Measurements from ENCODE around the gene AHI1. TPM values are rescaled to one million over a fixed set of nuclear protein-coding genes. Genes with fewer than 3 reads are reported as not detected.

The AHI1 gene
- total RNA-seq, 6 experiments from 2014 or later: 14.6 to 19.1 (median 17.0) TPM

DNA sequence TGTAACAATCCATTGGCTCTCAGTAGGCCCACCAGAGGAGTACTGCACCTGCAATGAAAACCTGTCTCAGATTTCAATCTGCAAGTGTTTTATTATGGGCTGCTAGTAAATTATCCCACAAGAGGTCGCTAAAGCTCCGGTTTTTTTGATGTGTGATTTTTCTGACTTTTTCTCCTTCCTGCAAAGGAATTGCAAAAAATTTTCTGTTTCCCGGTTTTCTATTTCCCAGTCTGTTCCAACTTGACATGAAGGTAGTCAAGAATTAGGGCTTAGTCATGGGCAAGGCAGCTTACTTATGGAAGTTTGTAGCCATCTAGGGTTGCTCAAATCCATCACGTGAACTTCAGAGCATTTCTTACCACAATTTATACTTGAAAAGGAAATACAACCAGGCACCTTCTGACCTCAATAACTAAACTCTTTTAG lies 38.5 kb upstream of the AHI1 start:
- peak; percentile 89 for TF ChIP-seq CTCF (IDR thresholded peaks at IDR 0.05)
- Mint-ChIP-seq H3K27ac (peak overlapping the region; percentile 57; the same call in 1 of the 2 replicates), H3K4me3 (no peak overlapping the region), H3K27me3 (ENCODE audit: insufficient read depth) (no peaks in the 10 kb centered on the region), H3K9me3 (no peaks in the 10 kb centered on the region), H3K36me3 (ENCODE audit: low read depth) (no peaks in the 10 kb centered on the region), H3K4me1 (ENCODE audit: low read depth) (peaks cover 39% of the 10 kb centered on the region)
- DNase-seq: peak; percentile 87

GRCh38 chr6:135534773-135535380 lies 37.3 kb upstream of the AHI1 start:
- Mint-ChIP-seq H3K4me3 (no peak overlapping the region), H3K4me1 (ENCODE audit: low read depth) (peaks cover 39% of the 10 kb centered on the region), H3K27me3 (ENCODE audit: insufficient read depth) (no peaks in the 10 kb centered on the region), H3K36me3 (ENCODE audit: low read depth) (no peaks in the 10 kb centered on the region), H3K9me3 (no peaks in the 10 kb centered on the region), H3K27ac (no peak overlapping the region)
- no peak for TF ChIP-seq CTCF (IDR thresholded peaks at IDR 0.05)
- DNase-seq: no peak

GRCh38 chr6:135532559-135532958 lies 35.0 kb upstream of the AHI1 start:
- no peak for TF ChIP-seq CTCF (IDR thresholded peaks at IDR 0.05)
- Mint-ChIP-seq H3K4me1 (ENCODE audit: low read depth) (peaks cover 30% of the 10 kb centered on the region), H3K9me3 (no peaks in the 10 kb centered on the region), H3K36me3 (ENCODE audit: low read depth) (no peaks in the 10 kb centered on the region), H3K27me3 (ENCODE audit: insufficient read depth) (no peaks in the 10 kb centered on the region), H3K4me3 (no peak overlapping the region), H3K27ac (no peak overlapping the region)
- DNase-seq: no peak

DNA sequence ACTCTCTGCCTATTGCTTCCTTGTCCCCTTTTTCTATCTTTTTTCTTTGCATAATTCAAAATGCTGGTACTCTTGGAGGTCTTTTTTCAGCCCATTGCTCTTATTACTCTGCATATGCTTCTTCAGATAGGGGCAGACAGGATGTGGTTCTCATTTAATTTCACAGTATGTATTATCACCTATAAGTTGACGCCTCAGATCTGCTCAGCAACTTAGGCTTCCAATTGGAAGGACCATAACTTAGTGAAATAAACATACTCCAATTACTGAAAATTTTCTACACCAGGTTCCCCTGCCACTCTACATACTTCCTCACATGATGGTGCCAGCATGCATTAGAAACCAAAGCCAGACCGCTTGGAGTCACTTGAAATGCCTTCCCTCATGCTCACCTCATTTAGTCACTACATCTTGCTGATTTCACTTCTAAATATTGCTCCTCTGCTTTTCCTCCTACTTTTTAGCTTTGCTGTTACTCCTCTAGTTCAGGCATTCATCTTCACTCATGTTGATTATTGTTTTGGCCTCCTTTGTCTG lies 34.5 kb upstream of the AHI1 start:
- H3K27ac Mint-ChIP-seq: no peak overlapping the region
- H3K4me1 Mint-ChIP-seq (ENCODE audit: low read depth): peaks cover 25% of the 10 kb centered on the region
- H3K36me3 Mint-ChIP-seq (ENCODE audit: low read depth): no peaks in the 10 kb centered on the region
- TF ChIP-seq CTCF (IDR thresholded peaks at IDR 0.05): no peak
- H3K27me3 Mint-ChIP-seq (ENCODE audit: insufficient read depth): peaks cover 1% of the 10 kb centered on the region; the same call in 1 of the 2 replicates
- no peaks in the 10 kb centered on the region for H3K9me3 Mint-ChIP-seq
- H3K4me3 Mint-ChIP-seq: no peak overlapping the region
- no peak for DNase-seq

DNA sequence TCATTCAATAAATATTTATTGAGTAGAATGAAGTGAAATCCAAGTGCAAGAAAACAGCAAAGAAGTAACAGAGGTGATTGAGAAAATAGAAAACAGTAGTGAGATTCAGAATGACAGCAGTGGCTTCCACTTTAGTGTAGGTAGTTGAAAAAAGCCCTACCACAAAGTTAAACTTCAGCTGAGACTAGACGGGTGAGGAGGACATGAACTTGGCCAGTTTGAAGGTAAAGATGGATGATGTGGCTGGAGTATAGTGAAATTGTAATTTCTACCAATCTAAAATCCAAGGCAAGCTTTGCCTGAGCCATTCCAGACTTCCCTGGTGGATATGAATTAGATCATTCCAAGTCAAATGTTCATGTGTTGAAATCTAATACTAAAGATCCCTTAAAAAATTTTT lies 32.6 kb upstream of the AHI1 start:
- no peak overlapping the region for H3K27ac Mint-ChIP-seq
- no peaks in the 10 kb centered on the region for H3K9me3 Mint-ChIP-seq
- peaks cover 2% of the 10 kb centered on the region; the same call in 1 of the 2 replicates for H3K27me3 Mint-ChIP-seq (ENCODE audit: insufficient read depth)
- TF ChIP-seq CTCF (IDR thresholded peaks at IDR 0.05): no peak
- H3K4me3 Mint-ChIP-seq: no peak overlapping the region
- H3K4me1 Mint-ChIP-seq (ENCODE audit: low read depth): peaks cover 6% of the 10 kb centered on the region
- DNase-seq: no peak
- H3K36me3 Mint-ChIP-seq (ENCODE audit: low read depth): no peaks in the 10 kb centered on the region
